ENCODE measurements around the gene FBXO21. TPM values are rescaled to one million over a fixed set of nuclear protein-coding genes. Genes with fewer than 3 reads are reported as not detected.

Gene FBXO21
- total RNA-seq, 1 experiment from 2014 or later, result 37.8 TPM

DNA sequence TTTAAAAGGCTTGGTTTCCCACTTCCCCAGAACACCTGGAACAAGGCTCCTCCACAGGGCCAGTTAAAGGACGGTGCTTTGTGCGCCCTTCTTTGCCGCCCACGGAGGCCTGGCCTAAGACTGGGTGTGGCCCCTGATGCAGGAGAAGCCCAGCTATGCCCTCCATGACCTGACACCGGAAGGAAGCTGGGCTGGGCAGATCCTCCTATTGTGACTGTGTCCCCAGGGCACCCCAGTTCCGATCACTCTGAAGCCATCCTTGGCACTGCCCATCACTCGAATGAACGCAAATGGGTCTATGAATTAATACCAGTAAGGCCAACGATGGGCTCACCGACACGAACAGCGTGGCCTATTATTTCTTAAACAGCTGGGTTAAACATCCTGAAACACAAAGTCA is 42.6 kb downstream of the FBXO21 start:
- in situ Hi-C loops (cut with HindIII; ENCODE audit: low pct_unique_long_range_greater_than_20kb, low sequenced_read_pairs) (no loop called here), intact Hi-C loops (cut with micrococcal nuclease; ENCODE audit: unreplicated experiment) (no loop called here)
- Histone ChIP-seq H3K4me3 (ENCODE audit: low read depth in 2 of 2, low read length in 2 of 2) (no peak overlapping the region), H3K9me3 (ENCODE audit: control insufficient read depth, insufficient read depth, low read depth, low read length) (no peaks in the 10 kb centered on the region), H3K4me1 (ENCODE audit: control insufficient read depth, insufficient read depth, low read length) (no peaks in the 10 kb centered on the region), H3K36me3 (ENCODE audit: control insufficient read depth, insufficient read depth, low read length) (peaks cover 5% of the 10 kb centered on the region), H3K27me3 (ENCODE audit: control insufficient read depth, insufficient read depth, low read length) (no peaks in the 10 kb centered on the region), H3K27ac (ENCODE audit: low read length) (no peak overlapping the region)
- no peak for TF ChIP-seq SIN3A (IDR thresholded peaks at IDR 0.05; ENCODE audit: borderline replicate concordance, insufficient read depth, low read depth, low read length)
- TF ChIP-seq TCF7L2 (IDR thresholded peaks at IDR 0.05; ENCODE audit: low read depth, low read length), result no peak
- TF ChIP-seq, protein P1, sequence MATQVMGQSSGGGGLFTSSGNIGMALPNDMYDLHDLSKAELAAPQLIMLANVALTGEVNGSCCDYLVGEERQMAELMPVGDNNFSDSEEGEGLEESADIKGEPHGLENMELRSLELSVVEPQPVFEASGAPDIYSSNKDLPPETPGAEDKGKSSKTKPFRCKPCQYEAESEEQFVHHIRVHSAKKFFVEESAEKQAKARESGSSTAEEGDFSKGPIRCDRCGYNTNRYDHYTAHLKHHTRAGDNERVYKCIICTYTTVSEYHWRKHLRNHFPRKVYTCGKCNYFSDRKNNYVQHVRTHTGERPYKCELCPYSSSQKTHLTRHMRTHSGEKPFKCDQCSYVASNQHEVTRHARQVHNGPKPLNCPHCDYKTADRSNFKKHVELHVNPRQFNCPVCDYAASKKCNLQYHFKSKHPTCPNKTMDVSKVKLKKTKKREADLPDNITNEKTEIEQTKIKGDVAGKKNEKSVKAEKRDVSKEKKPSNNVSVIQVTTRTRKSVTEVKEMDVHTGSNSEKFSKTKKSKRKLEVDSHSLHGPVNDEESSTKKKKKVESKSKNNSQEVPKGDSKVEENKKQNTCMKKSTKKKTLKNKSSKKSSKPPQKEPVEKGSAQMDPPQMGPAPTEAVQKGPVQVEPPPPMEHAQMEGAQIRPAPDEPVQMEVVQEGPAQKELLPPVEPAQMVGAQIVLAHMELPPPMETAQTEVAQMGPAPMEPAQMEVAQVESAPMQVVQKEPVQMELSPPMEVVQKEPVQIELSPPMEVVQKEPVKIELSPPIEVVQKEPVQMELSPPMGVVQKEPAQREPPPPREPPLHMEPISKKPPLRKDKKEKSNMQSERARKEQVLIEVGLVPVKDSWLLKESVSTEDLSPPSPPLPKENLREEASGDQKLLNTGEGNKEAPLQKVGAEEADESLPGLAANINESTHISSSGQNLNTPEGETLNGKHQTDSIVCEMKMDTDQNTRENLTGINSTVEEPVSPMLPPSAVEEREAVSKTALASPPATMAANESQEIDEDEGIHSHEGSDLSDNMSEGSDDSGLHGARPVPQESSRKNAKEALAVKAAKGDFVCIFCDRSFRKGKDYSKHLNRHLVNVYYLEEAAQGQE (IDR thresholded peaks at IDR 0.05; ENCODE audit: insufficient read depth in 1 of 2, low read depth in 2 of 2, low read length in 1 of 2), result no peak
- TF ChIP-seq POLR2AphosphoS5 (IDR thresholded peaks at IDR 0.05; ENCODE audit: low read depth, low read length), result no peak
- TF ChIP-seq, protein P2, sequence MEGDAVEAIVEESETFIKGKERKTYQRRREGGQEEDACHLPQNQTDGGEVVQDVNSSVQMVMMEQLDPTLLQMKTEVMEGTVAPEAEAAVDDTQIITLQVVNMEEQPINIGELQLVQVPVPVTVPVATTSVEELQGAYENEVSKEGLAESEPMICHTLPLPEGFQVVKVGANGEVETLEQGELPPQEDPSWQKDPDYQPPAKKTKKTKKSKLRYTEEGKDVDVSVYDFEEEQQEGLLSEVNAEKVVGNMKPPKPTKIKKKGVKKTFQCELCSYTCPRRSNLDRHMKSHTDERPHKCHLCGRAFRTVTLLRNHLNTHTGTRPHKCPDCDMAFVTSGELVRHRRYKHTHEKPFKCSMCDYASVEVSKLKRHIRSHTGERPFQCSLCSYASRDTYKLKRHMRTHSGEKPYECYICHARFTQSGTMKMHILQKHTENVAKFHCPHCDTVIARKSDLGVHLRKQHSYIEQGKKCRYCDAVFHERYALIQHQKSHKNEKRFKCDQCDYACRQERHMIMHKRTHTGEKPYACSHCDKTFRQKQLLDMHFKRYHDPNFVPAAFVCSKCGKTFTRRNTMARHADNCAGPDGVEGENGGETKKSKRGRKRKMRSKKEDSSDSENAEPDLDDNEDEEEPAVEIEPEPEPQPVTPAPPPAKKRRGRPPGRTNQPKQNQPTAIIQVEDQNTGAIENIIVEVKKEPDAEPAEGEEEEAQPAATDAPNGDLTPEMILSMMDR (IDR thresholded peaks at IDR 0.05), result no peak
- ATAC-seq, result no peak
- DNase-seq (ENCODE audit: low read depth, low spot score), result no peak
- no TSS peak for BruUV-seq (replicated peaks)
- POLR2A ChIA-PET, result no interaction called here
- CTCF ChIA-PET, result no interaction called here

GRCh38 chr12:117145597-117146154 is 44.6 kb downstream of the FBXO21 start:
- no peaks in the 10 kb centered on the region for H3K4me1 ChIP-seq (ENCODE audit: control insufficient read depth, insufficient read depth, low read length)
- TF ChIP-seq POLR2AphosphoS5 (IDR thresholded peaks at IDR 0.05; ENCODE audit: low read depth, low read length), result no peak
- TF ChIP-seq TCF7L2 (IDR thresholded peaks at IDR 0.05; ENCODE audit: low read depth, low read length), result no peak
- TF ChIP-seq, protein P1 (IDR thresholded peaks at IDR 0.05; ENCODE audit: insufficient read depth in 1 of 2, low read depth in 2 of 2, low read length in 1 of 2), result no peak
- TF ChIP-seq SIN3A (IDR thresholded peaks at IDR 0.05; ENCODE audit: borderline replicate concordance, insufficient read depth, low read depth, low read length), result no peak
- TF ChIP-seq, protein P2 (IDR thresholded peaks at IDR 0.05), result no peak
- in situ Hi-C loops (cut with HindIII; ENCODE audit: low pct_unique_long_range_greater_than_20kb, low sequenced_read_pairs) (no loop called here), intact Hi-C loops (cut with micrococcal nuclease; ENCODE audit: unreplicated experiment) (no loop called here)
- H3K9me3 ChIP-seq (ENCODE audit: control insufficient read depth, insufficient read depth, low read depth, low read length), result no peaks in the 10 kb centered on the region
- no TSS peak for BruUV-seq (replicated peaks)
- no peak overlapping the region for H3K27ac ChIP-seq (ENCODE audit: low read length)
- ChIA-PET POLR2A (no interaction called here), CTCF (no interaction called here)
- no peak for ATAC-seq
- H3K27me3 ChIP-seq (ENCODE audit: control insufficient read depth, insufficient read depth, low read length), result no peaks in the 10 kb centered on the region
- DNase-seq (ENCODE audit: low read depth, low spot score), result no peak
- peaks cover 5% of the 10 kb centered on the region for H3K36me3 ChIP-seq (ENCODE audit: control insufficient read depth, insufficient read depth, low read length)
- H3K4me3 ChIP-seq (ENCODE audit: low read depth in 2 of 2, low read length in 2 of 2), result no peak overlapping the region
